Right ventricle myocardium superior (tissue), 1 donor: ENCODE measurements around the gene ACTMAP. TPM values are rescaled to one million over a fixed set of nuclear protein-coding genes. Genes with fewer than 3 reads are reported as not detected.

Experiments used
- ATAC-seq: fragments of 200-7000 bp; cut with Tn5 transposase; one replicate; pipeline ENCODE4 v1.9.1; 2020; ENCODE audit warnings: mild to moderate bottlenecking; ENCODE audit not compliant: poor library complexity
- DNase-seq: peaks from one replicate; pipeline ENCODE4 v3.0.0-alpha.2; 2020
- intact Hi-C: fragments of 100-400 bp; cut with DNase I; formaldehyde crosslinking; loops from one replicate; pipeline ENCODE4 v1.11.2; 2022
- total RNA-seq: library from RNA; stranded (reverse); fragmentation: NEBNext Ultra II Directional; extraction: Animal tissue kit (Norgen Biotek cat#: 25700); gene quantifications from one replicate; pipeline ENCODE4 v1.2.1, GENCODE V29; 2021
- donor health status: DM: no; HTN: yes; CAD: no; lungs with severe emphysema.

The ACTMAP gene
- total RNA-seq, 1 donor from 2014 or later, result 5.2 TPM

DNA sequence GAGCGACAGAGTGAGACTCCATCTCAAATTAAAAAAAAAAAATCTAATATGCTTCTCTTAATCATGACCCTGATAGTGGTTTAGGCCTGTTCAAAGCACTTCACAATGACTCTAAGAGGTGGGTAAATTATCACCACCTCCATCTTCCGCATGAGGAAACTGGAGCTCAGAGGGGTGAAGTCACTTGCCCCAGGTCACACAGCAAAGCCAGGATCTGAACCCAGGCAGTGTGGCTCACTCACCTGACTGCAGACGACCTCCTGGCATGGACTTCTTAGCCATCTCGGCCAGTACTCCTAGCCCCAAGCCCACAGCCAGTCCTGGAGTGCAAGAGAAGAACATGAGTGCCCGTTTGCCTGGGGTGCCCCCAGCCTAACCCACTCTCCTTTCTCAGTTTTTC is 40.5 kb downstream of the ACTMAP start:
- DNase-seq (no peak), ATAC-seq (no peak)
- intact Hi-C loops, result no loop called here

DNA sequence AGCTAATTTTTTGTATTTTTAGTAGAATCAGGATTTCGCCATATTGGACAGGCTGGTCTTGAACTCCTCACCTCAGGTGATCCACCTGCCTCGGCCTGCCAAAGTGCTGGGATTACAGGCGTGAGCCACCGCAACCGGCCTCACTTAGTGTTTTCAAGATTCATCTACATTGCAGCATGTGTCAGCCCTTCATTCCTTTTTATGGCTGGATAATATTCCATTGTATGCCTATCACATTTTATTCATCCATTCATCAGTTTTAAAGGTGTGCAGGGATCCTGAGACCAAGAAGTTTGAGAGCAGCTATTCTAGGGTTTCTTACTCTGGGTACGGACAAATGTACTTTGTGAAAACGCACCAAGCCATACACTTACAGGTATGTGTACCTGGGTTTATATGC is 42.7 kb downstream of the ACTMAP start:
- no peak for DNase-seq

GRCh38 chr19:40705950-40706619 is 44.2 kb downstream of the ACTMAP start:
- DNase-seq, result no peak
- peak; percentile 76 for ATAC-seq
- intact Hi-C loops, result no loop called here

More for the DNA sequence above, 42.7 kb downstream of the ACTMAP start:
- no peak for ATAC-seq
- intact Hi-C loops, result no loop called here

DNA sequence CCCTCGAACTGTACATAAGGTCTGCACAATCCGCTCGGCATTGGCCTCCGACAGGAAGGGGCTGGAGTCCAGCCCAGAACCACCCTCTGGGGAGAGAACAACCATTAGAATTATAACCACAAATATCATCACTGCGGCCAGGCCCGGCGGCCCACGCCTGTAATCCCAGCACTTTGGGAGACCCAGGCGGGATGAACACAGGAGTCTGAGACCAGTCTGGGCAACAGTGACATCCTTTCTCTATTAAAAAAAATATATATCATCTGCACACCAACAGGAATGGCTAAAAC is 45.0 kb downstream of the ACTMAP start:
- DNase-seq, result peak; percentile 77
- peak; percentile 14 for ATAC-seq
- intact Hi-C loops, result no loop called here

- intact Hi-C loops, result no loop called here
- DNase-seq, result peak; percentile 39
- ATAC-seq, result no peak
Observed at GRCh38 chr19:40704491-40705361, 45.6 kb downstream of the ACTMAP start.

- ATAC-seq (no peak), DNase-seq (peak; percentile 20)
- intact Hi-C loops, result no loop called here
Observed at GRCh38 chr19:40703029-40703755, 47.1 kb downstream of the ACTMAP start.

- intact Hi-C loops, result no loop called here
- DNase-seq (peak; percentile 73), ATAC-seq (peak; percentile 72)
Observed at GRCh38 chr19:40702337-40703012, 47.8 kb downstream of the ACTMAP start.

DNA sequence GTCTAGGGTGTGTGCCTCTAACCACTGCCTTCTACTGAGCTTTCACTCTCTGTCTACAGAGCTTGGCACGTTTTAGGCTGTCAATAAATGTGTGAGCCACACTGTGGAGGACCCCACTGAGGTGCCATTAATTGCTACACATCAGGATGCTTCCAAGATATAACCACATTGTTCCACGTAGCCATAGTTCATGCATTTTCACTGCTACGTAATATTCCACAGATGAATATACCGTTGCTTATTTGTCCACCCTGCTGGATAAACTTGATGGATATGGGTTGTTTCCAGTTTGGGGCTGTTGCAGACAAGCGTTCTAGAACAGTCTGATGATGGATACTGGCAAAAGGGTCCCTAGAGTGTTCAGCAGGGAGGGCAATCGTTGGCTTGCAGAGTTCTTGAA is 48.5 kb downstream of the ACTMAP start:
- intact Hi-C loops, result no loop called here
- DNase-seq (no peak), ATAC-seq (no peak)

DNA sequence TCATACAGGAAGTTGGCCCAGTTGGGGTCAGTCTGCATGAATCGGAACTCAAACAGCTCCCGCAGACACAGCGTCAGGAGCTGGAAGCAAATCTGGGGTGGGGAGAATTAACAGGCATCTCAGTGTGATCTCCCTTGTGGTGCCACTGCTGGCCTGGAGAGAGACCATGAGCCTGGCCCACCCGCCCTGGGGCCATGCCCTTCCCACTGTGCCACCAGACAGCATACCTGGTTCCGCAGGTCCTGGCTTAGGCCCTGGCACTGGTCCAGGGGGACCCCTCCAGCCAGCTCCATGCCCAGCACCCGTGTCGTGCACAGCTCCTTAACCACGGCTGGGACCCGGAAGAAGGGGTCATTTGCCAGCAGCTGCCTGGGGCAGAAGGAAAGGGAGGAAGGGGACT is 50.2 kb downstream of the ACTMAP start:
- intact Hi-C loops, result no loop called here
- DNase-seq, result no peak
- no peak for ATAC-seq

- DNase-seq, result peak; percentile 24
- intact Hi-C loops, result no loop called here
- ATAC-seq, result no peak
Observed at GRCh38 chr19:40697007-40697406, 53.3 kb downstream of the ACTMAP start.

- ATAC-seq, result no peak
- peak; percentile 24 for DNase-seq
- intact Hi-C loops, result no loop called here
Observed at GRCh38 chr19:40695881-40696280, 54.4 kb downstream of the ACTMAP start.

GRCh38 chr19:40693896-40694295 is 56.4 kb downstream of the ACTMAP start:
- intact Hi-C loops, result no loop called here
- no peak for ATAC-seq
- peak; percentile 20 for DNase-seq

GRCh38 chr19:40693150-40693788 is 57.0 kb downstream of the ACTMAP start:
- DNase-seq, result peak; percentile 36
- no peak for ATAC-seq
- intact Hi-C loops, result no loop called here

- no peak for DNase-seq
- intact Hi-C loops, result no loop called here
- ATAC-seq, result no peak
Observed at GRCh38 chr19:40692212-40692551, 58.1 kb downstream of the ACTMAP start.

- intact Hi-C loops, result no loop called here
- DNase-seq (peak; percentile 50), ATAC-seq (no peak)
Observed at GRCh38 chr19:40691421-40692211, 58.7 kb downstream of the ACTMAP start.
